HG03378 (cell line): ENCODE results near the gene EXOC6B.

Experiments used
- ATAC-seq: cut with Tn5 transposase; IDR thresholded peaks from one replicate; pipeline ENCODE4 v1.9.1; 2021; ENCODE audit warnings: mild to moderate bottlenecking, moderate library complexity; ENCODE audit not compliant: unreplicated experiment

EXOC6B gene

DNA sequence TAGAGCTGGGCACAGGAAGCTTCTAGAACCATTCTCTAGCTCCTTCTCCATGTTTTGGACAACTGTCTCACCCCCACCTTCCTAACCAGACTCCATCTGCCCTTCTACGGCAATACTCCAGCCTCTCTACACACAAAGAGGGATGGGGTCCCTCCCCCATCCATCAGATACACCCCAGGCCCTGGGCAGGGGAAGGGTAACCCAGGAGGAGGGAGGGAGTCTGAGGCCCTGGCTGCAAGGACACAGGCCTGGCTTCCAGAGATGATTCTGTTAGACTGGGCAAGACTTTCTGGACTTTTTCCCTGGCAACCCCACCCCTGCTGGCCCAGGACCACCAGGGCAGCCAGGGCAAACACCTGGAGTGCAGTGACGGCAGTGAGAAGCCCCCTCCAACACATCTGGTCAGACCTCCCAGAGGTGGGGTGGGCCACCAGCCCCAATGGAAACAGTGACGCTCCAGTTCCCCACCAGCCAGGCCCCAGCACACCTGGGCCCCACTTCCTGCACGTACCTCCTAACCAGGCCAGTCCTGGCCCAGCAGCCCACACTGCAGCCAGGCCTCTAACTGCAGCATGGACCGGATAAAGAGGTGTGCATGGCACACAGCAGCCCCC is 684.7 kb downstream of the EXOC6B start:
- ATAC-seq, result no peak

DNA sequence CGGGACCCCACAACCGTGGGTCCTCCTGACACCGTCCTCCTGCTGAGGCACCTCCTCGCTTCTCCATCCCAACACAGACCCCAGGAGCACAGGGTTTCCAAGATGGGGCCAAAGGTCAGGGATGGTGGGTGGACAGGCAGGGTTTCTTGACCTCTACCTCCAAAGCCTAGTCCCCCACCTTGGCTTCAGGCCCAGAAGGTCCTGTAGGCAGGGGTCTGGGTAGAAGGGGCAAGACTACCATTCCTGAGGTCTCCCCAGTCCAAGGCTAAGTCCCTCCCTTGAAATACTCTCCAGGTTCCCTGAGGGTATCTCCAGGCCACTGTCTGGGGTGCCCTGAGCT is 685.2 kb downstream of the EXOC6B start:
- ATAC-seq, result no peak

DNA sequence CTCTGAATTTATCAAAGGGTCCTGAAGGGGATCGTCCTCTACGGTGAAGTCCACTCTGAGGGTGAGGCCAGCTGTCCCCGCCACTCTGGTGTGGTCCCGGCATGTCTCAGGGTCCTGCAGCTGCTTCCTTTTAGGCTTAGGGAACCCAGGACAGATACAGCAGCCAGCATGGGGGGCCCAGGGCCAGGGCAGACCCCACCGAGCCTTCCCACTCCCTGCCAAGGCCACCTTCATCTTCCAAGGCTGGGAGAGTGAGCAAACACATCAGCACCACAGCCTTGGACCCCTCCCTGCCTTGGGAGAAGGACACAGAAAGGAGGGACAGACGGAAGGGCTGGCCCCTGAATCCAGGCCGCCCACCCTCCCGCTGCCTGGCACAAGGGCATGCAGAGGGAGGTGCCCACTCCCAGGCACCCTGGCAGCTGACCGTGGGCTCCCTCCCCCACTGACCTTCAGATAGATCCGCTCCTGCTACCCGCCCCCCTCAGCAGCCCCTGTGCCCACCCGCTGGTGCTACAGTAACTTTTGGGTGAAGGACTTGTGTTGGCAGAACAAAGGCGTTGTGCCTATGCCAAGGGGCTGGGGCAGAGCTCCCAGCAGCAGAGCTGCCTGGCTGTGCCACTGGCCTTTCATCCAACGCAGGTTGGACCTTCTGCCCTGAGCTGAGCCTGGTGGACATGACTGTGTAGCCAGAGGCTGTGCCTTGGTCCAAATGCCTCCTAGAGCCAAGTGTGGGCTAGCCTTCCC is 685.8 kb downstream of the EXOC6B start:
- ATAC-seq, result no peak

DNA sequence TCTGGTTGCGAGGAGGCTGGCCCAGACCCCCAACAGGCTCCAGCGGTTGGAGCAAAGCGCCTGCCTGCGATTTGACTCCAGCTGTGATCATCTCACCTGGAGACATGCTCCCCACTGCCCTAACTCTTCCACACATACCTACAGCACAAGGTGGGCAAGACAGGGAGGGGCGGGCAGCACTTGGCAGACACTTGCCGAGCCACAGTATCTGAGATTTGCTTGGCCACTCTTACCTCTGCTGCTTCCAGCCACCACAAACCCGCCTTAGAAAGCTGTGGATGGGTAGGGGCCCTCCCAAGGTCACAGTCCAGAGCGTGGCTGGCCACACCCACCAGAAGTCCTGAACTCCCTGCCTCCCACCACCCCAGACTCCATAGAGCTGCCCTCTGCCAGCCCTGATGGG is 686.4 kb downstream of the EXOC6B start:
- ATAC-seq, result no peak

DNA sequence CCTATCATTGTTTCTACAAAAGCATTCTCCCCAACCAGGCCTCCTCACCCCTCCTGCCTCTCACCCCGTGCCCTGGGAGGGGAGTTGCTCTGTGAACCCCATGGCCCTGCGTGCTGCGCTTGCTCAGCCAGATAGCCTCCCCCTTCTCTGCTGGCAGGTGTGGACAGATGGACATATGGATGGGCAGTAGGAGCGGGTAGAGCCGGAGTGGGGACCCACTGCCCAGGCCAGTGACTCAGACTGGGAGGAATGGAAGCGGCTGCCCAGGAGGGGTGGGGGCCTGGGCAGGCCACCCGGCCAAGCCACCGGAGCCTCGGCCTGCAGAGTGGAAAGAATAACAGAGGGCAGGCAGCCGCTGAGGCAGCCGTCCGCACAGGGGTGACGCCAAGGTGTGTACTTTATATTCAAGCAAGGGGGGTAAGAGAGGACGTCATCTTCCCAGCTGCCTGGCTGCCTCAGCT is 686.9 kb downstream of the EXOC6B start:
- ATAC-seq, result no peak

DNA sequence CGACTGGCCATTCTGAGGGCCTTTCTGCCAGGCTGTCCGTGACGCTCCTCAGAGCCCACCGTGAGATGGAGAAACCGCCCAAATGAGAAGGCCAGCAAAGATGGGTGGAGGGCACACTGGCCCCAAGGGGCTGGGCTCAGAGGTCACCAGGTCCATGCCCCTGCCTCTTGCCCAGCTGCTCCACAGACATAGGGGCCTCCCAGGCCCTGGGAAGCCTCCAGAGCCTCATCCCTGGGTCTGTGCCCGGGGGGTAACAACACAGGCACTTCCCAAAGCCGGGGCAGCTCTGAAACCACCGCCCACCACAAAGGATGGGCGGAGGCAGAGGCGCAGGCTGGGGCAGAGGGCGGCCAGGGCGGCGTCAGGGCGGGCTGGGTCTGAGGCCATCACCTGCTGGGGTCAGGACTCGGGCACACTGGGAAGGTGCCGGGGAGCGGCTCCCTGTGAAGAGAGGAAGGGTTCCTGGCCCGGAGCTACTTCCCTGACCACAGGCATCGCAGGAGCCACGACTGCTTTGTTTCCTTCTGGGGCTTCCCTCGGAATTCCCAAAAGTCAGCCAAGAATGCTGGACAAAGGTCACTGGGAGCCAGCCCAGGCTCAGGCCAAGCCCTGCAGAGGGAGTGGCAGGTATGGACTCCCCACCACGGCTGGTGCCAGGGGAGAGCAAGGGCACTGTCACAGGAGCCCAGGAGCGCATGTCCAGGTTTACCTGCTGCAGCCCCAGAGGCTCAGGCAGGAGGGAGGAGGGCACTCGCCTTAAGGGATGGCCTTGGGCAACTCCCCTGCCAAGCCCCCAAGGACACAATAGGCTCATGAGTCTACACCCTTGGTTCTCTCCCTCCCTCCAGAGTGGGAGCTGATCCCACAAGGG is 687.6 kb downstream of the EXOC6B start:
- ATAC-seq, result no peak

DNA sequence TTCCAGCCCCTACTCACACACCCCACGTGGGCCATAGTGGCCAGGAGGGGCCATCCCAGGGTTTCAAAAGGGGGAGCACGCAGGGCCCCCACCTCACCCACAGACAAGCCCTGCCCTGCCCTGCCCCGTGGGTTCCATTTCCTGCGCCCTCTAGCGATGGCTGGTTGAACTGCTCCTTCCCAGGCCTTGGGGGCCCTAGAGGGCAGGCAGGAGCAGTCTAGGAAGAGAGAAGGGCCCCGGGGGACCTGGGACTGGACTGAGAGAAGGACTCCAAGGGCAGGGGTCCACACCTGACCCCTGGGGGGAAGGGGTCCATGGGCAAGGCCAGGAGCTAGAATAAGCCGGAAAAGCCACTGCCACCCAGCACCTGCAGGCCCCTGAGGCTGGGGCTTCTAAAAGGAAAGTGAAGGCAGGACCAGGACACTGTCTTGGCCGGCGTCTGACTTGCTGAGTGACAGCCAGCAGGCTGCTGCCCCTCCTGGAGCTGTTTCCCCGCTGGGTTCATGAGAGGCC is 688.3 kb downstream of the EXOC6B start:
- peak; percentile 85 for ATAC-seq

DNA sequence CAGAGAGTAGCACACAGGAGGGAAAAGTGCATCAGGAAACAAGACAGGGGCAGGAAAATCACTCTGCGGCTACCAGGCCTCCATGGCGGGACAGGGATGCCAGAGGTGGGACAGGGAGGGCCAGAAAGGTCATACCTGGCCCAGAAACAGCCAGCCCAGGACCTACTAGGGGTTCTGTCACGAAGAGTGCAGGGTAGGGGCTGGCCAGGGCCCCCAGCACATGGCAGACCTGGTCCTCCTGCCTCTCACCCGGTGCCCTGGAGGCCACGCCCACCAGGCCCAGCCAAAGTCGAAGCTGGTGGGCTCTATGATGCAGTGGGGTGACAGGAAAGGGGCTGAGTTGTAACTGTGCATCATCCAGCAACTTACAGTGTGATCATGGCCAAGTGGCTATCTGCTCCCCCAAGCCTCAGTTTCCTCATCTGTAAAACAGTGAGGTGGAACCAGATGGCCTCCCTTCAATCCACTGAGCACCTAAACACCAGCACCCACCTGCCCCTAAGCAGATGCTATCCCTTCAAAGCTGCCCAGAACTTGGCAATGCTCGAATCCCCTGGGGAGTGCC is 688.8 kb downstream of the EXOC6B start:
- peak; percentile 24 for ATAC-seq

DNA sequence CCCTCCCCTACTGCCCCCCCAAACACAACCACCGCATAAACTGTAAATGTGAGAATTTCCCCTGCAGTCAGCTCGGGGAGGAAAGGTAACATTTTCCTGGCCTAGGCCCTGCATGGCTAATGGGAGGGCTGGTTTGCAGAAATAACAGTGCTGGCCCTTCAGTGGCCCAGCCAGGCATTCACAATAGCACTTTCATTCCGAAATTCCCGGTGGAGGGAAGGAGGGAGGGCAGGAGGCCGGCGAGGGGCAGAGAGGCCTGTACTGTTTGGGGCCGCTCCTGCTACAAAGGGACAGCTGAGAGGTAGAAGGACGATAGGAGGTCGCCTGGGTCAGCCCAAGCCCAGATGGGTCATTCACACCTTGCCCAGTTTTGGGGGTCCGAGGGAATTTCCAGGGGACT is 689.5 kb downstream of the EXOC6B start:
- no peak for ATAC-seq

DNA sequence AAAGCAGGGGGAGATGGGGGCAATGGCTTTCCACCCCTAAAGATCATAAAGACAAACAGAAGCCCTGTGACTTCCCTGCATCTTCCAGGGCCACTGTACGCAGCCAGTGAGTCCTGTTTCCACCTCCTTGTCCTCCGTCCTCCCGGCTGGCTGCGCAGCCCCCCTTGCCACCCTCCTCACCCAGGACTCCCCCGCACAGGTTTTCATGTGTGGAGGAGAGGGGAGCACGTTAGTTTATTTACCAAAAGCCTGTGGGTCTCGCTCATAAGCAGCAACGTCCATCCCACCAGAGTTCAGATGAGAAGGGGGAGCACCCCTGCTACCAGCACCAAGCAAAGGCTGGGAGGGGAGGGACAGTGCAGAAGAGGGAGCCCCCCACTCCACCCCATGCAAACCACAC is 689.9 kb downstream of the EXOC6B start:
- ATAC-seq, result no peak

DNA sequence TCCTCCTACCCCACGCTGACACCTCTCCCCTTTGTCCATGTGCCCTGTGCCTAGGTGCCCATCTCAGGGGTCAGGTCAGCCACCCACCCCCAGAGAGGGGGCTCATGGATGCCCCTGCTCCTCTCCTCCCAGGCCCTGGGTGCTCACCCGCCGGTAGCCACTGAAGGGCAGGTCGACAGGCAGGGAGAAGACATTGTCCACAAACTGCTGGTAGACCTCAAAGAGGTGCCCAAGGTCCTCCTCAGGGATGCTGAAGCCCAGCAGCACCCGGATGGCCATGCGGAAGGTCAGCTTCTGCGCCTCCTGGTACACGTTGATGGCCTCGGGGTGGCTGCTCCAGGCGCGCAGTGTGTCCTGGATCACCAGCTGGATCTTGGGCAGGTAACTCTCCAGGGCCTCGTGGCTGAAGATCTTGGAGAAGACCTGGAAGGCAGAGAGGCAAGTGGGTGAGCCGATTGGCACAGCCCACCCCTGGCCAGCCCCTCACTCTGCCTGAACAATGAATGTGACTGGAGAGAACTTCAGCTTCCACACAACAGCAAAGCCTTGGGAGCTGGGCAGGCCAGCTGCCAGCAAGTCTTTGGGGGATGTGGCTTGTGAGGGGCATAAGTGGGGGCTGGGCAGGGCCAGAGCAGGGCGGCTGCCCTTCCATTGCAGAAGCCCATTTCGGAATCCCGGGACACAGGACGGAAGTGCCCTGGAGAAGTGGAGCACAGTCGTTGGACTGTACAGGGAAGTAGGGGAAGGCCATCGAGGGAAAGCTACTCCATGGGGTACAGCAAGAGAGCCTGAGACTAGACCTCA is 690.6 kb downstream of the EXOC6B start:
- ATAC-seq, result no peak

DNA sequence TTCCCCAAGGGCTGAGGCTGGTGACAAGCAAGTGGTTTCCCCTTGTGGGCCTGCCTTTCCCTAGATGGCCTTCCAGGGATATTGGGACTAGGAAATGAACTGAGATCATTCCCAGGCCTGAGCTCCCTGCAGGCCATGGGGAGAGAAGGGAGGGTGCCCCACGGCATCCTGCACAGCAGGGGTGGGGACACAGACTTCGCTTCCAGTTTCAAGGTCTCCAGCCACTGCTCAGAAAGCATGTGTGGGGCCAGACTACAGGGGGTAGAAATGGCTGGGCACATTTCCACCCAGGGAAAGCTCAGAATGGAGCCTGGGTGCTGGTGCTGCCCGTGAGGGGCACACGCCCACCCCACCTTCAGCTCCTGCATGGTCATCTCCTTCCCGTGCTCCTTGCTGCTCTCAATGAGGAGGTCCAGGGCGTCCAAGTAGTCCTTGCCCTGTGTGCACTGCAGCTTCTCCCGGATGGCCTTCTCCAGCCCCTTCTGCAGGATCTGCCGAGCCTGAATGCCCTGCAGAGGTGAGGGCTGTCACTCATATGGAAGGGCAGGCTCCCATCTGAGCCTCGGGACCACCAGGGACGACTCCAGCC is 691.3 kb downstream of the EXOC6B start:
- no peak for ATAC-seq

DNA sequence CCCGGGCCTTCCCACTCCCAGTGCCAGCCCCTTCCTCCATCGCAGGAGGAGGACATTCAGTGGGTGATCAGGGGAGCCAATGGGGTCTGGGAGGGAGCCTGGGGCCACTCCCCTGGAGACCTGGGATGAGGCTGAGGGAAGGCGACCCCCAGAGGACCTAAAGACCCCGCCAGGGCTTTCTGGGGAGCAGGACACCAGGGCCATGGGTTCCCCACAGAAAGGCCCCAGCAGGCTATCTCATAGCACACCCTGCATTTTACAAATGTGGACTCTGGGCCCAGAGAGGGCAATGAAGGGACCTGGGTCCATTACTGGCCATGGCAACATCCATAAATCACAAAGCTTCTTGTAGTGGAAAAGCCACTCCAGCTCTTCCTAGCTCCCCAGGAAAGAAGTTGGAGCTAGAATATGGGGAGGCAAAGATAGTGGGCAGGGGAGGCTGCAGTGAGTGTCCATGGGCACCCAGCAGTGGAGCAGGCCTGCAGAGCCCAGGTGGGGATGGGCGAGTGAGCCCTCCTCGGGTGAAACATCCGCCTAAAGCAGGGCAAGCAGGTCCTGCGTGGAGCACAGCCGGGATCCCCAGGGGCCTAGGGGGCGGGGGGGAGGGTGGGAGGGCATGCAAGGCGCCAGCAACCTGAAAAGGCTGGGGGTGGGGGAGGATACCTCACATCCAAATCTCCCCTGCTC is 692.0 kb downstream of the EXOC6B start:
- ATAC-seq, result no peak

DNA sequence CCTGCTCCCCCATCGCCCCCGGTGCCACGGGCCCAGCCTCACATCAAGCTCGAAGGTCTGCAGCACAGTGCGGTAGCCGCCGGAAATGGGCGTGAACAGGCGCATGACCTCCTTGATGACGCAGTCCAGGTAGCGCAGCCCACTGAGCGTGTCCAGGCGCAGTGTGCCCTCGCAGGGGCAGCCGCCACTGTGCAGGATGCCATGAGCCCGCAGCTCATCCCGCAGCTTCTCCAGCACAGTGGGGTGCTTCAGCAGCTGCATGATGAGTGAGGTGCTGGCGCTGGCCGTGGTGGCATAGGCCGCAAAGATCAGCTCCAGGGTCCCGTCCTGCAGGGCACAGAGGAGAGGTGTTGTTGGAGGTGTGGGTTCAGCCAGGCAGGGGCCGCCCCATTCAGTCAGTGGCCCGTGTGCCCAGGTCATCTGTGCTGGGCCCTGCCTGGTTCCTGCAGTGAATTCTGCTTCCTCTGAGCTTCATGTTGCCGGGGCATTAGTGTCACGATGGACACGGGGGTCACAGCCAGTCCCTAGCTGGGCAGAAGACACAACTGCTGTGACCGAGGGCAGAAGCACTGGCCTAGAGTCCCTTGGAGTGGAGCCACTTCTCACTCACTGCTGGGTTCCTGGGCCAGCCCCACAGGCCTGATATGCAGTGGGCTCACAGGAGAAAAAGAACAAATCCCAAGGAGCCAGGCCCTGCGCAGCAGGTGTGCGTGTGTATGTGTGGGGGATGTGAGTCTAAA is 692.7 kb downstream of the EXOC6B start:
- ATAC-seq, result no peak

DNA sequence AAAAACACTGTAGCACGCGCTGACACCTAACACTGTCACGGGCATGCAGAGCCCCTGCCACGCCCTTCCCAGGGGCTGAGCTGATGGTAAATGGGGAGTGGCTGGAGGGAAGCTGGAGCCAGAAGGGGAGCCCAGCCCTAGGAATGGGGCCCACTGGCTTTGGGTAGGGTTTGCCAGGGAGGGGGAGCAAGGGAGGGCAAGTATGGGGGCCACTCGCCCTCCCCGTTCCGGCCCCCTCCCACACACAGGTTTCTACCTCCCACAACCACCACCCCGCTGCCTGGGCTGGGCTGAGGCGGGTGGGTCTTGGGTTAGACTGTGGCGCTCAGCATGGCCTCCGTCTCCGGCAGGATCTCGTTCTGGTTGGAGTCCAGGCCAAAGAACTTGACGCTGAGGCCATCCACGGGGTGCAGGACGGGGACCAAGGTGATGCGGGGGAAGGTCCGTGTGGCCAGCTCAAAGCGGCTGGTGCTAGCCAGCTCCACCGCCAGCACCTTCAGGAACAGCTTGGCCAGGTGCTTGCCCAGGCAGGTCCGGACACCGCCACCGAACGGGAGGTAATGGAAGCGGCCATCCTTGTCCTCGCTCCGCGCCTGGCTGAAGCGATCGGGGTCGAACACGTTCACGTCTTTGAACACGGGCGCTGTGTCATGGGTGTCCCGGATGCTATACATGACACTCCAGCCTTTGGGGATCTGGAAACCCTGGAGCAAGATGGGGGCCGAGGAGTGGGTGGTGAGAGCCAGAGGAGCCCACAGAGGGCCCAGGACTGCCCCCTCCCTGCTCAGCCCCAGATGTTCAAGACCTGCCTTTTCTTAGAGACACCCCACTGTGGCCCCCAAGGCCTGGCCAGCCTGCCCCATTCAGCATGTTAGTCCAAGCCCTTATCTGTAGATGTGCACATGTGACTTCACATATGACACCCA is 693.7 kb downstream of the EXOC6B start:
- no peak for ATAC-seq

DNA sequence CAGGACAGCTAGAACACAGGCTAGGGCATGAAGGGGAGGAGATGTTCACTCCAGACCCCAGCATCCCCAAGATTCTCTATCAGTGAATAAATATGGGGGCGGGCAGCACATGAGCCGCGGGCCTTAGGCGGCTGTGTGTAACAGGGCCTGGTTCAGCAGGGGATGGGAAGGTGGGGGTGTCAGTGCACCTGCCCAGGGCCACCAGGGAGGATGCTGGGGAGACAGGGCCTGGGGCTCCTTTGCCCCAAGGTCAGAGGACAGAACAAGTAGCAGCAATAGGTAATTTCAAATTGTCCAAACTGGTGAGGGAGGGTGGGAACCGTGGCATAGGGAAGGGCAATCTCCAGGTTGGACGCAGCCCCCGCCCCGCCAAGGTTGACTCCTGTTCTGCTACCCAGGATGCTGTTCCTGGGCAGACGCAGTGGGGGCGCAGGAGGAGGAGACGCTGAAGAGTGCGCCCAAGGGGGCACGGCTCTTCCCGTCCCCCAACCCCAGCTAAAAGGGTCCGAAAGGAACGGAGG is 694.4 kb downstream of the EXOC6B start:
- no peak for ATAC-seq

DNA sequence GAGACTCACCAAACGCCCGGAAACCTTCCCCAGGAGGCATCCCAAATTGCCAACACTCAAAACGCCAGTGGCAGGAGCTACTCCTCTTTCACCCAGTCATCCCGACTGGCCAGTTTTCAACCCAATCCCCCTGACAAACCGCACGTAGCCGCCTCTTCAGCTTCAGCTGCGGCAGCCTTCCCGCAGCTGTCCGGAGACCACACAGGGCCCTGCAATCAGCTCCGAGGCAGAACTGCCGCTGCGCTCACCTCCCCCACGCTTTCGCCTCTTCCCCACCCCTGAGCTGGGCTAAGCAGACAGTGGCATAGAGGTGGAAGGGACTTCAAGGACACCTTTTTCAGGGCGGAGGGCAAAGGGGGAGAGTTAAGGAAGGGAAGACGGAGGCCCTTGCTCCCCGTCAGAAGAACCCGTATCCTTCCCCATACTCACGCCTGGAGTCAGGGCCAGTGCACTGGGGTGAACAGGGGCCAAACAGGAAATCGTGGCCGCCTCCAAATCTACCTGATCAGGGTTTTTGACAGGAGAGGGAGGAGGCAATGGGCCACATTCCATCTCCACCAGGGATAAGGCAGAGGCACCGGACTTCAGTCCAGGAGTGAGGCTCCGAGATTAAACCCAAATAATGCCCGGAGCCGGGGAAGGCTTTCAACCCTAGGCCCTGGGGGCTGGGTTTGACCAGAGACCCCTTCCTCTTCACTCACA is 695.0 kb downstream of the EXOC6B start:
- ATAC-seq, result no peak
